Liver (tissue), 9 donors: ENCODE measurements around the gene IFTAP. TPM values are rescaled to one million over a fixed set of nuclear protein-coding genes. Genes with fewer than 3 reads are reported as not detected.

Experiments used
- DNase-seq: peaks from one replicate; pipeline ENCODE4 v3.0.0-alpha.2; 2017; ENCODE audit warnings: low spot score
- H3K27ac ChIP-seq, 2 donors: one replicate each; pipeline ENCODE4 v1.7.0; 2013; ENCODE audit warnings: inconsistent platforms in 2 of 2, low read length in 2 of 2, control low read depth in 1 of 2, low read depth in 1 of 2, mild to moderate bottlenecking in 1 of 2
- H3K27me3 ChIP-seq, 4 donors: one replicate each; pipeline versions ENCODE4 v1.6.1 to v1.7.0; 2013; ENCODE audit warnings: low read length in 3 of 4, inconsistent platforms in 1 of 4, mild to moderate bottlenecking in 1 of 4, moderate library complexity in 1 of 4; ENCODE audit not compliant: control insufficient read depth in 4 of 4, insufficient read depth in 4 of 4
- H3K36me3 ChIP-seq, 4 donors: one replicate each; pipeline versions ENCODE4 v1.6.1 to v1.7.0; 2013; ENCODE audit warnings: low read length in 3 of 4, mild to moderate bottlenecking in 3 of 4, low read depth in 1 of 4, moderate library complexity in 1 of 4; ENCODE audit not compliant: control insufficient read depth in 4 of 4, insufficient read depth in 3 of 4
- H3K4me1 ChIP-seq, 4 donors: one replicate each; pipeline versions ENCODE4 v1.6.1 to v1.7.0; 2013; ENCODE audit warnings: low read length in 3 of 4, mild to moderate bottlenecking in 3 of 4, moderate library complexity in 1 of 4; ENCODE audit not compliant: control insufficient read depth in 4 of 4, insufficient read depth in 4 of 4
- H3K4me3 ChIP-seq, 3 donors: one replicate each; pipeline versions ENCODE4 v1.6.1 to v1.7.0; 2013; ENCODE audit warnings: low read length in 3 of 3, control low read depth in 1 of 3, low read depth in 1 of 3, mild to moderate bottlenecking in 1 of 3
- H3K9ac ChIP-seq, 2 donors: one replicate each; pipeline ENCODE4 v1.7.0; 2013; ENCODE audit warnings: low read length in 2 of 2, mild to moderate bottlenecking in 2 of 2, moderate library complexity in 2 of 2, control low read depth in 1 of 2, low read depth in 1 of 2
- H3K9me3 ChIP-seq, 4 donors: one replicate each; pipeline versions ENCODE4 v1.6.1 to v1.7.0; 2013; ENCODE audit warnings: low read length in 3 of 4; ENCODE audit not compliant: control insufficient read depth in 4 of 4
- EGR1 ChIP-seq, 2 donors: IDR thresholded peaks; 2 replicates each; pipeline ENCODE4 v1.6.1; 2016 to 2018; ENCODE audit warnings: antibody characterized with exemption in 2 of 2, low read depth in 2 of 2
- FOXA1 ChIP-seq: IDR thresholded peaks from 2 replicates; pipeline ENCODE4 v1.6.1; 2016; ENCODE audit warnings: antibody characterized with exemption
- FOXA2 ChIP-seq: IDR thresholded peaks from 2 replicates; pipeline ENCODE4 v1.6.1; 2016; ENCODE audit warnings: antibody characterized with exemption
- GABPA ChIP-seq, 2 donors: IDR thresholded peaks in 1 of 2; conservative IDR thresholded peaks in 1 of 2; 2 replicates each; pipeline ENCODE4 v1.6.1; 2016; ENCODE audit warnings: antibody characterized with exemption in 2 of 2, mild to moderate bottlenecking in 1 of 2, moderate library complexity in 1 of 2
- HNF4A ChIP-seq, 2 donors: conservative IDR thresholded peaks; 2 replicates each; pipeline ENCODE4 v1.6.1; 2016; ENCODE audit warnings: antibody characterized with exemption in 2 of 2, mild to moderate bottlenecking in 2 of 2
- HNF4G ChIP-seq: IDR thresholded peaks from 2 replicates; pipeline ENCODE4 v1.6.1; 2016; ENCODE audit warnings: antibody characterized with exemption
- JUND ChIP-seq, 2 donors: IDR thresholded peaks; 2 replicates each; pipeline ENCODE4 v1.6.1; 2016; ENCODE audit warnings: antibody characterized with exemption in 2 of 2
- NR2F2 ChIP-seq: IDR thresholded peaks from 2 replicates; pipeline ENCODE4 v1.6.1; 2016; ENCODE audit warnings: antibody characterized with exemption
- RAD21 ChIP-seq, 2 donors: IDR thresholded peaks; 2 replicates each; pipeline ENCODE4 v1.6.1; 2016; ENCODE audit warnings: antibody characterized with exemption in 2 of 2, mild to moderate bottlenecking in 2 of 2
- RXRA ChIP-seq, 2 donors: IDR thresholded peaks; 2 replicates each; pipeline ENCODE4 v1.6.1; 2017 to 2018; ENCODE audit warnings: antibody characterized with exemption in 2 of 2, mild to moderate bottlenecking in 1 of 2
- SP1 ChIP-seq: IDR thresholded peaks from 2 replicates; pipeline ENCODE4 v1.6.1; 2018; ENCODE audit warnings: antibody characterized with exemption, mild to moderate bottlenecking
- TAF1 ChIP-seq: conservative IDR thresholded peaks from 2 replicates; pipeline ENCODE4 v1.6.1; 2016; ENCODE audit warnings: antibody characterized with exemption, mild to moderate bottlenecking
- YY1 ChIP-seq: IDR thresholded peaks from 2 replicates; pipeline ENCODE4 v1.6.1; 2016; ENCODE audit warnings: antibody characterized with exemption, mild to moderate bottlenecking
- WGBS: extraction: QIAGEN DNeasy Blood & Tissue Kit; methylation state at CpG from one replicate; pipeline ENCODE4 v1.1.7; 2013; 5-methylcytosine and 5-hydroxymethylcytosine counted together
- polyA plus RNA-seq, 2 donors: library from polyadenylated mRNA; stranded (reverse) in 1 of 2; unstranded in 1 of 2; fragments of 200-250 nt in 1 of 2; fragments of >200 nt in 1 of 2; fragmentation: Nextera tagmentation in 1 of 2; extraction: Ambion mirVana in 1 of 2; gene quantifications; one replicate each; pipeline versions ENCODE4 v1.2.1 to v1.2.3, GENCODE V29; 2013 to 2015
- total RNA-seq, 2 donors: library from RNA; depleted of rRNA; stranded (reverse); fragments of >200 nt; gene quantifications; one replicate each; pipeline ENCODE4 v1.2.3, GENCODE V29; 2014
- TF ChIP-seq, protein P1 (sequence below): IDR thresholded peaks from 2 replicates; pipeline ENCODE4 v1.6.1; 2016; ENCODE audit warnings: antibody characterized with exemption, mild to moderate bottlenecking
- TF ChIP-seq, protein P2 (sequence below): IDR thresholded peaks from 2 replicates; pipeline ENCODE4 v1.6.1; 2016; ENCODE audit warnings: antibody characterized with exemption
- TF ChIP-seq, protein P3 (sequence below): IDR thresholded peaks from 2 replicates; pipeline ENCODE4 v1.6.1; 2016; ENCODE audit warnings: antibody characterized with exemption
- TF ChIP-seq, protein P4 (sequence below): fragments of 150-350 bp; IDR thresholded peaks from 2 replicates; pipeline ENCODE4 v1.5.1; 2017; ENCODE audit warnings: improper control_type of control experiment, low read depth, low read length; ENCODE audit not compliant: missing input control
- donor health status: healthy.
- donor health status: healthy.
- donor health status: healthy.
- donor health status: healthy.
- donor health status: healthy.

IFTAP gene
- total and polyA plus RNA-seq, 4 donors = 9.5 to 10.2 (median 9.7) TPM

DNA sequence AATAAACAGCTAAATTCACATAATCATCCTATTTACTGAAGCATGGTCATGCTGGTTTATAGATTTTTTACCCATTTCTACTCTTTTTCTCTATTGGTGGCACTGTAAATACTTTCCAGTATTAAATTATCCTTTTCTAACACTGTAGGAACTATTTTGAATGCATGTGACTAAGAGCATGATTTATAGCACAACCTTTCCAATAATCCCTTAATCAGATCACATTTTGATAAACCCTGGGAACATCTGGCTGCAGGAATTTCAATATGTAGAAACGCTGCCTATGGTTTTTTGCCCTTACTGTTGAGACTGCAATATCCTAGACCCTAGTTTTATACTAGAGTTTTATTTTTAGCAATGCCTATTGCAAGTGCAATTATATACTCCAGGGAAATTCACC, 15.8 kb upstream of the IFTAP start:
- no peak overlapping the region for H3K27ac ChIP-seq
- no peak overlapping the region for H3K4me3 ChIP-seq
- H3K27me3 ChIP-seq = no peaks in the 10 kb centered on the region
- no peak overlapping the region for H3K9ac ChIP-seq
- no peaks in the 10 kb centered on the region for H3K4me1 ChIP-seq
- TF ChIP-seq TAF1 = no peak
- TF ChIP-seq, protein P1, sequence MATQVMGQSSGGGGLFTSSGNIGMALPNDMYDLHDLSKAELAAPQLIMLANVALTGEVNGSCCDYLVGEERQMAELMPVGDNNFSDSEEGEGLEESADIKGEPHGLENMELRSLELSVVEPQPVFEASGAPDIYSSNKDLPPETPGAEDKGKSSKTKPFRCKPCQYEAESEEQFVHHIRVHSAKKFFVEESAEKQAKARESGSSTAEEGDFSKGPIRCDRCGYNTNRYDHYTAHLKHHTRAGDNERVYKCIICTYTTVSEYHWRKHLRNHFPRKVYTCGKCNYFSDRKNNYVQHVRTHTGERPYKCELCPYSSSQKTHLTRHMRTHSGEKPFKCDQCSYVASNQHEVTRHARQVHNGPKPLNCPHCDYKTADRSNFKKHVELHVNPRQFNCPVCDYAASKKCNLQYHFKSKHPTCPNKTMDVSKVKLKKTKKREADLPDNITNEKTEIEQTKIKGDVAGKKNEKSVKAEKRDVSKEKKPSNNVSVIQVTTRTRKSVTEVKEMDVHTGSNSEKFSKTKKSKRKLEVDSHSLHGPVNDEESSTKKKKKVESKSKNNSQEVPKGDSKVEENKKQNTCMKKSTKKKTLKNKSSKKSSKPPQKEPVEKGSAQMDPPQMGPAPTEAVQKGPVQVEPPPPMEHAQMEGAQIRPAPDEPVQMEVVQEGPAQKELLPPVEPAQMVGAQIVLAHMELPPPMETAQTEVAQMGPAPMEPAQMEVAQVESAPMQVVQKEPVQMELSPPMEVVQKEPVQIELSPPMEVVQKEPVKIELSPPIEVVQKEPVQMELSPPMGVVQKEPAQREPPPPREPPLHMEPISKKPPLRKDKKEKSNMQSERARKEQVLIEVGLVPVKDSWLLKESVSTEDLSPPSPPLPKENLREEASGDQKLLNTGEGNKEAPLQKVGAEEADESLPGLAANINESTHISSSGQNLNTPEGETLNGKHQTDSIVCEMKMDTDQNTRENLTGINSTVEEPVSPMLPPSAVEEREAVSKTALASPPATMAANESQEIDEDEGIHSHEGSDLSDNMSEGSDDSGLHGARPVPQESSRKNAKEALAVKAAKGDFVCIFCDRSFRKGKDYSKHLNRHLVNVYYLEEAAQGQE = no peak
- no peak for TF ChIP-seq YY1
- TF ChIP-seq HNF4A (conservative IDR thresholded peaks at IDR 0.05) = no peak
- no peak for TF ChIP-seq NR2F2
- no peak for TF ChIP-seq FOXA1
- TF ChIP-seq, protein P2, sequence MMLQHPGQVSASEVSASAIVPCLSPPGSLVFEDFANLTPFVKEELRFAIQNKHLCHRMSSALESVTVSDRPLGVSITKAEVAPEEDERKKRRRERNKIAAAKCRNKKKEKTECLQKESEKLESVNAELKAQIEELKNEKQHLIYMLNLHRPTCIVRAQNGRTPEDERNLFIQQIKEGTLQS = no peak
- TF ChIP-seq RAD21 (IDR thresholded peaks at IDR 0.05) = no peak
- TF ChIP-seq JUND (IDR thresholded peaks at IDR 0.05) = no peak
- no peak for TF ChIP-seq HNF4G
- no peak for TF ChIP-seq EGR1 (IDR thresholded peaks at IDR 0.05; ENCODE audit: low read depth in 2 of 2)
- no peak for TF ChIP-seq GABPA (IDR thresholded peaks at IDR 0.05 in 1 of 2, conservative IDR thresholded peaks at IDR 0.05 in 1 of 2)
- TF ChIP-seq FOXA2 = no peak
- no peaks in the 10 kb centered on the region for H3K36me3 ChIP-seq
- 76% methylated on average over 1 of the region's 1 CpG for WGBS
- no peak for DNase-seq
- no peaks in the 10 kb centered on the region for H3K9me3 ChIP-seq

DNA sequence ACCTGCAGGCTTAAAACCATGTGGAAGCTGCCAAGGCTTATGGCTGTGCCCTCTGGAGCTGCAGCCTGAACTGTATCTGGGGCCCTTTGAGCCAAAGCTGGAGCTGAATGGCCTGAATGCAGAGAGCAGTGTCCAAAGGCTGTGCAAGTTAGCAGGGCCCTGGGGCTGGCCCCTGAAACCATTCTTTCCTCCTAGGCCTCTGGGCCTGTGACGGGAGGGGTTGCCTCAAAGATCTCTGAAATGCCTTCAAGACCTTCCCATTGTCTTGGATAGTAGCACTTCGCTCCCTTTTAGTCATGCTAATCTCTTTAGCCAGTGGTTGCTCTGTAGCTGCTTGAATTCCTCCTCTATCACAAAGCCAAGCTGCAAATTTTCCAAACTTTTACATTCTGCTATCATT, 12.8 kb upstream of the IFTAP start:
- Histone ChIP-seq H3K27me3 (no peaks in the 10 kb centered on the region), H3K9me3 (no peaks in the 10 kb centered on the region), H3K36me3 (no peaks in the 10 kb centered on the region), H3K4me3 (no peak overlapping the region), H3K4me1 (no peaks in the 10 kb centered on the region), H3K27ac (no peak overlapping the region), H3K9ac (no peak overlapping the region)
- WGBS = 89% methylated on average over 2 of the region's 2 CpGs
- no peak for DNase-seq
- no peak for TF ChIP-seq HNF4A (conservative IDR thresholded peaks at IDR 0.05)
- no peak for TF ChIP-seq RXRA (IDR thresholded peaks at IDR 0.05)
- no peak for TF ChIP-seq YY1

DNA sequence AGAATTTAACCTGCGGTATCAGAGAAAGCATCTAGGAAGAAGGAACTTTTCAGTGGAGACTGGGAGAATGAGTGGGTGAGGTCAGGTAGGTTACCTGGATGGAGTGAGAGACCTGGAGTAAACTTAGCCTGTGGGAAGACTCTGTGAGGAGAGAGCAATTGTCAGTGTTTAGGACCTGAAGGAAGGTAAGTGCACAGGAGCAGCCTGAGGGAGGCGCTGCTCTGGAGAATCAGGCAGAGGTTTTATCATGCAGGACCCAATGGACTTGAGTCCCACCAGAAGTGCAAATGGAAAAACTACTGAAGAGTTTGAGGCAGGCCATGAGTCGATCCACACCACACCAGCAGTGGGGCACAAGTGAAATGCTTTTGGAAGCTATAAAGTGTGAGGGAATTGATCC, 10.6 kb upstream of the IFTAP start:
- no peak overlapping the region for H3K4me3 ChIP-seq
- no peaks in the 10 kb centered on the region for H3K9me3 ChIP-seq
- no peaks in the 10 kb centered on the region for H3K36me3 ChIP-seq
- peaks cover 0 to 2% (median 0%) of the 10 kb centered on the region in 4 donors for H3K27me3 ChIP-seq
- no peak overlapping the region for H3K27ac ChIP-seq
- TF ChIP-seq FOXA1 (no peak), JUND (IDR thresholded peaks at IDR 0.05) (no peak), HNF4A (conservative IDR thresholded peaks at IDR 0.05) (no peak), YY1 (no peak), SP1 (no peak), FOXA2 (no peak), EGR1 (IDR thresholded peaks at IDR 0.05; ENCODE audit: low read depth in 2 of 2) (no peak), NR2F2 (no peak), GABPA (IDR thresholded peaks at IDR 0.05 in 1 of 2, conservative IDR thresholded peaks at IDR 0.05 in 1 of 2) (no peak), TAF1 (no peak), HNF4G (no peak)
- TF ChIP-seq, protein P1 = no peak
- TF ChIP-seq, protein P3, sequence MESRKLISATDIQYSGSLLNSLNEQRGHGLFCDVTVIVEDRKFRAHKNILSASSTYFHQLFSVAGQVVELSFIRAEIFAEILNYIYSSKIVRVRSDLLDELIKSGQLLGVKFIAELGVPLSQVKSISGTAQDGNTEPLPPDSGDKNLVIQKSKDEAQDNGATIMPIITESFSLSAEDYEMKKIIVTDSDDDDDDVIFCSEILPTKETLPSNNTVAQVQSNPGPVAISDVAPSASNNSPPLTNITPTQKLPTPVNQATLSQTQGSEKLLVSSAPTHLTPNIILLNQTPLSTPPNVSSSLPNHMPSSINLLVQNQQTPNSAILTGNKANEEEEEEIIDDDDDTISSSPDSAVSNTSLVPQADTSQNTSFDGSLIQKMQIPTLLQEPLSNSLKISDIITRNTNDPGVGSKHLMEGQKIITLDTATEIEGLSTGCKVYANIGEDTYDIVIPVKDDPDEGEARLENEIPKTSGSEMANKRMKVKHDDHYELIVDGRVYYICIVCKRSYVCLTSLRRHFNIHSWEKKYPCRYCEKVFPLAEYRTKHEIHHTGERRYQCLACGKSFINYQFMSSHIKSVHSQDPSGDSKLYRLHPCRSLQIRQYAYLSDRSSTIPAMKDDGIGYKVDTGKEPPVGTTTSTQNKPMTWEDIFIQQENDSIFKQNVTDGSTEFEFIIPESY = no peak
- TF ChIP-seq, protein P4, sequence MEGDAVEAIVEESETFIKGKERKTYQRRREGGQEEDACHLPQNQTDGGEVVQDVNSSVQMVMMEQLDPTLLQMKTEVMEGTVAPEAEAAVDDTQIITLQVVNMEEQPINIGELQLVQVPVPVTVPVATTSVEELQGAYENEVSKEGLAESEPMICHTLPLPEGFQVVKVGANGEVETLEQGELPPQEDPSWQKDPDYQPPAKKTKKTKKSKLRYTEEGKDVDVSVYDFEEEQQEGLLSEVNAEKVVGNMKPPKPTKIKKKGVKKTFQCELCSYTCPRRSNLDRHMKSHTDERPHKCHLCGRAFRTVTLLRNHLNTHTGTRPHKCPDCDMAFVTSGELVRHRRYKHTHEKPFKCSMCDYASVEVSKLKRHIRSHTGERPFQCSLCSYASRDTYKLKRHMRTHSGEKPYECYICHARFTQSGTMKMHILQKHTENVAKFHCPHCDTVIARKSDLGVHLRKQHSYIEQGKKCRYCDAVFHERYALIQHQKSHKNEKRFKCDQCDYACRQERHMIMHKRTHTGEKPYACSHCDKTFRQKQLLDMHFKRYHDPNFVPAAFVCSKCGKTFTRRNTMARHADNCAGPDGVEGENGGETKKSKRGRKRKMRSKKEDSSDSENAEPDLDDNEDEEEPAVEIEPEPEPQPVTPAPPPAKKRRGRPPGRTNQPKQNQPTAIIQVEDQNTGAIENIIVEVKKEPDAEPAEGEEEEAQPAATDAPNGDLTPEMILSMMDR = no peak
- no peak overlapping the region for H3K9ac ChIP-seq
- WGBS = 61% methylated on average over 3 of the region's 3 CpGs
- H3K4me1 ChIP-seq = no peaks in the 10 kb centered on the region
- no peak for DNase-seq
